DOHH2 (cell line): ENCODE measurements around the gene CNKSR3.

ENCODE experiments used
- CTCF ChIP-seq: fragments of 200-600 bp; sonication (generic); IDR thresholded peaks from one replicate; pipeline ENCODE4 v1.5.1; 2014; ENCODE audit warnings: antibody characterized with exemption, mild to moderate bottlenecking, low read depth, low read length; ENCODE audit not compliant: poor library complexity, severe bottlenecking
- EZH2phosphoT487 ChIP-seq: fragments of 200-600 bp; sonication (generic); IDR thresholded peaks from 2 replicates; pipeline ENCODE4 v1.6.1; 2017; ENCODE audit warnings: borderline replicate concordance, mild to moderate bottlenecking, antibody characterized with exemption, low read length, moderate library complexity, mixed read lengths

GRCh38 chr6:154361476-154361875 lies 149.0 kb downstream of the CNKSR3 start:
- TF ChIP-seq CTCF (no peak), EZH2phosphoT487 (no peak)
